Thyroid gland (tissue), 4 donors: ENCODE data around the gene DROSHA. TPM values are rescaled to one million over a fixed set of nuclear protein-coding genes. Genes with fewer than 3 reads are reported as not detected.

ENCODE experiments used
- DNase-seq, 2 donors: peaks; one replicate each; pipeline ENCODE4 v3.0.0-alpha.2; 2019
- H3K27ac ChIP-seq, 3 donors: fragments of 200-600 bp; sonication (generic); 1 replicate in 2 of 3; 2 replicates in 1 of 3; pipeline ENCODE4 v1.5.1; 2016 to 2019; ENCODE audit warnings: mild to moderate bottlenecking in 1 of 3, moderate library complexity in 1 of 3
- H3K27me3 ChIP-seq: fragments of 200-600 bp; sonication (generic); one replicate; pipeline ENCODE4 v1.5.1; 2019
- H3K36me3 ChIP-seq, 2 donors: fragments of 200-600 bp; sonication (generic); one replicate each; pipeline ENCODE4 v1.5.1; 2016 to 2019
- H3K4me1 ChIP-seq, 2 donors: fragments of 200-600 bp; sonication (generic); one replicate each; pipeline ENCODE4 v1.5.1; 2017 to 2019
- H3K4me3 ChIP-seq, 3 donors: fragments of 200-600 bp; sonication (generic); replicated peaks in 1 of 3; 1 replicate in 2 of 3; 2 replicates in 1 of 3; pipeline ENCODE4 v1.5.1; 2016; ENCODE audit warnings: mild to moderate bottlenecking in 1 of 3
- H3K9me3 ChIP-seq: fragments of 200-600 bp; sonication (generic); one replicate; pipeline ENCODE4 v1.5.1; 2017
- CTCF ChIP-seq, 6 experiments: fragments of 200-600 bp in 3 of 6; fragments of 450-650 bp in 3 of 6; sonication (generic) in 3 of 6; IDR thresholded peaks; one replicate each; pipeline ENCODE4 v1.5.1; 2016 to 2019; ENCODE audit warnings: antibody characterized with exemption in 6 of 6, mild to moderate bottlenecking in 2 of 6, inconsistent platforms in 1 of 6, moderate library complexity in 1 of 6
- POLR2A ChIP-seq, 2 donors: fragments of 450-650 bp; IDR thresholded peaks; one replicate each; pipeline ENCODE4 v1.6.1; 2017; ENCODE audit warnings: antibody characterized with exemption in 2 of 2, mild to moderate bottlenecking in 2 of 2, moderate library complexity in 1 of 2
- WGBS, 2 donors: methylation state at CpG; one replicate each; pipeline ENCODE4 v1.1.5; 2017; 5-methylcytosine and 5-hydroxymethylcytosine counted together
- intact Hi-C: fragments of 100-400 bp; cut with DNase I; formaldehyde crosslinking; loops from one replicate; pipeline ENCODE4 v1.15.1; 2023
- total RNA-seq, 4 donors: library from RNA; depleted of rRNA; stranded (reverse); fragments of >200 nt; gene quantifications; one replicate each; pipeline ENCODE4 v1.2.3, GENCODE V29; 2016

Gene DROSHA
- total RNA-seq, 4 donors from 2014 or later, result 45.6 to 52.3 (median 46.2) TPM

DNA sequence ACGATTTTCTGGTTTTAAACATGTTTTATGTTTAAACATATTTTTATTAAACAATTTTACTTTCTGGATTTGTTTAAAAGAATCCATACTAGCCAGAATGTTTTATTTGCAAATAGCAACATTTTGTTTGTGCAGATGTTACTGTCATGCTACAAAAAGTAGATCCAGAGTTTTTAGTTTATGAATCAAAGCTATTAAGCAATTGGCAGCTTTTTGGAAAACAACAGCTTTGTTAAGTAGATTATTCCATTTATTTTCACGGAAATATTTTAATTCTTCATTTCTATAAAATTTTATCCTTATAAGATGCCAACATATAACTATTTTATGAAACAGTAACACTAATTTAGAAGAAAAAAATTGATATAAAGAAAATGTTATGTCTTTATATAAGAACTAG, 60.9 kb downstream of the DROSHA start:
- H3K27ac ChIP-seq, result peak overlapping the region in 1 of 3 donors; percentile 53
- DNase-seq, result no peak
- WGBS, 2 donors, result 88 to 95% methylated on average over 2 of the region's 2 CpGs
- no peak overlapping the region for H3K4me3 ChIP-seq
- H3K9me3 ChIP-seq, result no peaks in the 10 kb centered on the region
- TF ChIP-seq CTCF (IDR thresholded peaks at IDR 0.05) (no peak), POLR2A (IDR thresholded peaks at IDR 0.05) (no peak)
- no peaks in the 10 kb centered on the region for H3K27me3 ChIP-seq
- no peaks in the 10 kb centered on the region for H3K36me3 ChIP-seq
- peaks cover 10 to 14% of the 10 kb centered on the region in 2 donors for H3K4me1 ChIP-seq
- intact Hi-C loops, result no loop called here

DNA sequence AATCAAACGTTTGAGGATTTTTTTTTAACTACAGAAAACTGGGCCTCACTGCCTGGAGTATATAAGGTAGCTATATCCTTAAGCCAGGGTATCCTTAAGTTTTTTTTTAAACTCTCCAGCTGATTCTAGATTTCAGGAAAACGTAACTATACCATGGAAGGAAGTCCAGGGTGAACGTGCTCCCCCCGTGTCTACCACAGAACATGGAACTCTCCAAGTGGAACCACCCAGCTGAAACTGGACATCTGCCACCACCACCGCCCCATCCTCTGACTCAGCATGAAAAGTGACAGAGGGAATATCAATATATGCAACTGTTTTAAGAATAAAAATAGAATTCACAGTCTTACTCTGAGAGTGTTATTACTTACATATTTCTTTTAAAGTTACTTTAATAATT, 61.3 kb downstream of the DROSHA start:
- Histone ChIP-seq H3K9me3 (no peaks in the 10 kb centered on the region), H3K36me3 (peaks cover 0 to 3% of the 10 kb centered on the region in 2 donors), H3K4me1 (peaks cover 10 to 14% of the 10 kb centered on the region in 2 donors), H3K27me3 (no peaks in the 10 kb centered on the region), H3K27ac (peak overlapping the region; percentile 49 to 66 (median 62)), H3K4me3 (no peak overlapping the region)
- peak; percentile 82 to 89 for DNase-seq
- TF ChIP-seq CTCF (IDR thresholded peaks at IDR 0.05), result no peak
- TF ChIP-seq POLR2A (IDR thresholded peaks at IDR 0.05), result no peak
- intact Hi-C loops, result no loop called here
- 17 to 28% methylated on average over 5 of the region's 5 CpGs for WGBS, 2 donors

DNA sequence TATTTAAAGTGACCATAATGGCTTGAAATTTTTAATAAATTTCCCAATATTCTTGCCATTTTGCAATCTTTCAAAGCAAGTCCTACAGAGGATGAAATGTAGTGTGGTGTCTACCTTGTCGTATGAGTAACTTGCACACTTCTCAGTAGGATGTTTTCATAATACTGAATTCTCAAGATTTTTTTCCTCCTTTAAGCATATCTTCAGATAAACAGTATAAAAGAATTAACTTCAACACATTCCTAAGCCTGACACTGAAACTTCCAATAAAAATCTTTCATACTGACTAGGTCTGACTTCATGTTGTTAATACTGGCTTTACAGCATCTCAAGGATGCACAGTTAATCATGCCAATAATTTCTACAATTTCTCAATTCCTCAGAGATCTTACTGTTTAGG, 62.0 kb downstream of the DROSHA start:
- Histone ChIP-seq H3K9me3 (no peaks in the 10 kb centered on the region), H3K27ac (peak overlapping the region; percentile 49 to 66 (median 62)), H3K36me3 (peaks cover 0 to 6% of the 10 kb centered on the region in 2 donors), H3K27me3 (no peaks in the 10 kb centered on the region), H3K4me3 (no peak overlapping the region), H3K4me1 (peaks cover 10 to 14% of the 10 kb centered on the region in 2 donors)
- TF ChIP-seq CTCF (IDR thresholded peaks at IDR 0.05) (no peak), POLR2A (IDR thresholded peaks at IDR 0.05) (no peak)
- intact Hi-C loops, result no loop called here
- DNase-seq, result no peak
- 39 to 40% methylated on average over 1 of the region's 1 CpG for WGBS, 2 donors

DNA sequence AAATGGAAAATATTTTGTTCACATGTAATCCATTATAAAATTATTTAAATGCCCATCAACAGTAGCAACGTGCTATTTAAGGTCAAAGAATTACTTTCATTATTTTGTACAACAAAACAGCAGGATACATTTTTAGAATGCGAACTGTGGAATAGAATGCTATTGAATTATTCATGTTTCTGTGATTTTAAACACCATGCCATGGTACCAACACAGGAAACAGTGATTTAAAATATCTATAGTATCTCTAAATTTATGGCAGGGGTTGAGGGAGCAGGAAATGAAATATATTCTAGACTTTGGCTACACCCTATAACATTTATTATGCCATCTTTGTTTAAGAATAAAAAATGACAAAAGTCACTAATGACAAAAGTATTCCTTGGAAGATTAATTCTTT, 62.4 kb downstream of the DROSHA start:
- H3K4me3 ChIP-seq, result no peak overlapping the region
- DNase-seq, result no peak

GRCh38 chr5:31465291-31465690, 66.6 kb downstream of the DROSHA start:
- intact Hi-C loops, result no loop called here
- Histone ChIP-seq H3K36me3 (peaks cover 9 to 15% of the 10 kb centered on the region in 2 donors), H3K4me3 (no peak overlapping the region), H3K27me3 (no peaks in the 10 kb centered on the region), H3K4me1 (peaks cover 3 to 4% of the 10 kb centered on the region in 2 donors), H3K27ac (no peak overlapping the region), H3K9me3 (no peaks in the 10 kb centered on the region)
- WGBS, 2 donors, result 95 to 96% methylated on average over 1 of the region's 1 CpG
- no peak for DNase-seq
- no peak for TF ChIP-seq CTCF (IDR thresholded peaks at IDR 0.05)
- TF ChIP-seq POLR2A (IDR thresholded peaks at IDR 0.05), result no peak

More for the DNA sequence above, 62.4 kb downstream of the DROSHA start:
- Histone ChIP-seq H3K9me3 (no peaks in the 10 kb centered on the region), H3K27me3 (no peaks in the 10 kb centered on the region), H3K27ac (peak overlapping the region in 1 of 3 donors; percentile 66), H3K4me1 (peaks cover 10 to 14% of the 10 kb centered on the region in 2 donors), H3K36me3 (peaks cover 0 to 6% of the 10 kb centered on the region in 2 donors)
- TF ChIP-seq POLR2A (IDR thresholded peaks at IDR 0.05) (no peak), CTCF (IDR thresholded peaks at IDR 0.05) (no peak)
- WGBS, 2 donors, result 96 to 97% methylated on average over 2 of the region's 2 CpGs
- intact Hi-C loops, result no loop called here
